ENCODE data around the gene SLTM. TPM values are rescaled to one million over a fixed set of nuclear protein-coding genes. Genes with fewer than 3 reads are reported as not detected.
"Not testable (repeated sequence)": the region's sequence is repeated elsewhere in the genome, so short reads cannot be mapped to it uniquely, and the experiment has no call there.

The SLTM gene
- total and polyA plus RNA-seq, 7 experiments from 2014 or later, result 56.3 to 166 (median 151) TPM

DNA sequence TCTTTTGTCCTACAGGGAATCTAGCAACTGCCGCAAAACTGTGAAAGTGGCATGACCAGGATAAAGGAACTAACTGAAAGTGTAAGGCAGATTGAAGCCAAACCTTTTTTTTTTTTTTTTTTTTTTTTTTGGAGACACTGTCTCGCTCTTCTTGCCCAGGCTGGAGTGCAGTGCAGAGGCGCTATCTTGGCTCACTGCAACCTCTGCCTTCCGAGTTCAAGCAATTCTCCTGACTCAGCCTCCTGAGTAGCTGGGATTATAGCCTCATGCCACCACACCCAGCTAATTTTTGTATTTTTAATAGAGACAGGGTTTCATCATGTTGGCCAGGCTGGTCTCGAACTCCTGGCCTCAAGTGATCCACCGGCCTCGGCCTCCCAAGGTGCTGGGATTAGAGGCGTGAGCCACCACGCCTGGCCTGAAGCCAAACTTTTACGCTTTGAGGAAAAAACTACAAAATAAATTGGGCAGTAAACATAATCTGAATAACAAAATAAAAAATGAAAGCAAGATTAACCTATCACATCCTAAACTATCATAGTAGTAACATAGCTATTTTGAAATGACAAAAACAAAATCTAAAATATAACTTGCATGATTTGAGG lies 9.7 kb downstream of the SLTM start:
- peak overlapping the region in 3 of 10 donors; percentile 24 to 54 (median 51) for H3K4me3 Mint-ChIP-seq
- no peak for ATAC-seq
- Histone ChIP-seq H3K4me1 (ENCODE audit: control insufficient read depth in 2 of 2, insufficient read depth in 2 of 2, low read length in 2 of 2) (peaks cover 10 to 14% of the 10 kb centered on the region in 2 donors), H3K27ac (ENCODE audit: low read depth, low read length) (no peak overlapping the region), H3K4me3 (ENCODE audit: low read length) (no peak overlapping the region), H3K27me3 (ENCODE audit: control insufficient read depth in 2 of 2, insufficient read depth in 2 of 2, low read length in 2 of 2) (no peaks in the 10 kb centered on the region), H3K9me3 (ENCODE audit: control insufficient read depth in 2 of 3, low read length in 3 of 3) (no peaks in the 10 kb centered on the region), H3K36me3 (ENCODE audit: control insufficient read depth in 2 of 3, insufficient read depth in 3 of 3, low read length in 3 of 3) (peaks cover 4 to 38% (median 9%) of the 10 kb centered on the region in 3 experiments)
- CTCF ChIA-PET, result interaction anchor here (0.6 kb wide), 1 partner anchor 156 kb away, joined by 3 read pairs; no protein-coding TSS in a partner anchor
- POLR2A ChIA-PET, result interaction anchor here (0.6 to 0.7 kb wide), 2 partner anchors 333 to 738 kb away, joined by 3 read pairs; no protein-coding TSS in a partner anchor
- intact Hi-C loops (cut with micrococcal nuclease), result no loop called here
- peaks cover 9 to 52% (median 31%) of the 10 kb centered on the region in 7 donors for H3K4me1 Mint-ChIP-seq
- peak overlapping the region in 4 of 9 donors; percentile 31 to 82 (median 54) for H3K27ac Mint-ChIP-seq
- no peak for DNase-seq
- peaks cover 0 to 9% (median 5%) of the 10 kb centered on the region in 5 donors for H3K36me3 Mint-ChIP-seq
- H3K9me3 Mint-ChIP-seq, result no peaks in the 10 kb centered on the region
- no peaks in the 10 kb centered on the region for H3K27me3 Mint-ChIP-seq

DNA sequence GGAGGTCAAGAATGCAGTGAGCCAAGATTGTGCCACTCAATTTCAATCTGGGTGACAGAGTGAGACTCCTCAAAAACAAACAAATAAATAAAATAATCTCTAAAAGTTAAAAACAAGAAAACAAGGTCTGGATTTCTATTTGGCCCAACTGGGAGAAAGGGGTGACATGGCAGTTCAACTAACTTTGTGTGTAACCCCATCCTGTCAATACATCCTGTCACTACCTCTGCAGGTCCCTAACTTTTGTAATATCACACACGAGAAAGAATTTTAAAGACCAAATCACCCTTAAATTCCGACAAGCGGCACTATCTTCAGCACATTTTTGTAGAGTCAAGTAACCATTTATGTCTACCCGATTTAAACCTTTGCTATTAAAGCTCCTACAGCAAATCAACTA lies 10.2 kb downstream of the SLTM start:
- Histone ChIP-seq H3K9me3 (ENCODE audit: control insufficient read depth in 2 of 3, low read length in 3 of 3) (no peaks in the 10 kb centered on the region), H3K27ac (ENCODE audit: low read depth, low read length) (no peak overlapping the region), H3K27me3 (ENCODE audit: control insufficient read depth in 2 of 2, insufficient read depth in 2 of 2, low read length in 2 of 2) (no peaks in the 10 kb centered on the region), H3K4me3 (ENCODE audit: low read length) (no peak overlapping the region), H3K36me3 (ENCODE audit: control insufficient read depth in 2 of 3, insufficient read depth in 3 of 3, low read length in 3 of 3) (peaks cover 4 to 33% (median 6%) of the 10 kb centered on the region in 3 experiments), H3K4me1 (ENCODE audit: control insufficient read depth in 2 of 2, insufficient read depth in 2 of 2, low read length in 2 of 2) (peaks cover 10 to 14% of the 10 kb centered on the region in 2 donors)
- Mint-ChIP-seq H3K9me3 (no peaks in the 10 kb centered on the region), H3K4me1 (peaks cover 9 to 54% (median 31%) of the 10 kb centered on the region in 7 donors), H3K4me3 (peak overlapping the region in 4 of 10 donors; percentile 12 to 54 (median 38)), H3K27me3 (no peaks in the 10 kb centered on the region), H3K36me3 (peaks cover 0 to 9% (median 5%) of the 10 kb centered on the region in 5 donors), H3K27ac (peak overlapping the region in 5 of 9 donors; percentile 11 to 63 (median 48))
- intact Hi-C loops (cut with micrococcal nuclease), result no loop called here
- ChIA-PET CTCF (interaction anchor here (0.6 kb wide), 1 partner anchor 156 kb away, joined by 3 read pairs; no protein-coding TSS in a partner anchor), POLR2A (interaction anchor here (1.6 kb wide), 1 partner anchor 9 kb away, joined by 5 read pairs; no protein-coding TSS in a partner anchor)
- ATAC-seq, result no peak
- DNase-seq, result peak in 1 of 9 donors; percentile 10

DNA sequence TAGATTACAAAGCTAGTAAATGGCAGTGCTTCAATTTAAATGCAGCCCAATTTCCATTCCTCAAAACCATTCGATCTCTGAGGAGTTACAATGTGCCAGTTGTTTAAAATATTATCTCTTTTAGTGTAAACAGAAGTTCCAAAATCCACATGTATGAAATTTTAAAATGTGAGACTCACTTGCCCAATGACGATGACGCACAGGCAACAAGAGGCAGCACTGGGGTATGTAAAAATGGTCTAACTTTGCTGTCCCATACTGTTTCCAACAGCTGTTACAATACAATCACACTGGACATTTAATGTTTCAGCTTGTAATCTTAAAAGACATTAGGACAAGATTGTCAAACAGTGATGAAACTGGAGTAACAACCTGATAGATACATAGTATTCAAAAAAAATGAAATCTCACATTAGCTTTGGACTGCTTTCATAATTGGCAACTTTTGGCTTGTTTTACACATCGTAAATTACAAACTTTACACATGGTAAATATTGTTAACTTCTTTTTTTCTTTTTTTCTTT lies 12.2 kb downstream of the SLTM start:
- peaks cover 8 to 26% (median 13%) of the 10 kb centered on the region in 3 experiments for H3K36me3 ChIP-seq (ENCODE audit: control insufficient read depth in 2 of 3, insufficient read depth in 3 of 3, low read length in 3 of 3)
- intact Hi-C loops (cut with micrococcal nuclease), result no loop called here
- peak overlapping the region in 1 of 9 donors; percentile 2 for H3K27ac Mint-ChIP-seq
- no peaks in the 10 kb centered on the region for H3K27me3 Mint-ChIP-seq
- no peaks in the 10 kb centered on the region for H3K9me3 Mint-ChIP-seq
- CTCF ChIA-PET, result interaction anchor here (1.1 kb wide), 1 partner anchor 17 kb away, joined by 6 read pairs; no protein-coding TSS in a partner anchor
- H3K4me3 ChIP-seq (ENCODE audit: low read length), result no peak overlapping the region
- POLR2A ChIA-PET, result interaction anchor here (1.1 kb wide), 1 partner anchor 10 kb away, joined by 5 read pairs; no protein-coding TSS in a partner anchor
- peaks cover 0 to 18% (median 10%) of the 10 kb centered on the region in 5 donors for H3K36me3 Mint-ChIP-seq
- H3K4me1 Mint-ChIP-seq, result peaks cover 9 to 58% (median 40%) of the 10 kb centered on the region in 7 donors
- H3K27me3 ChIP-seq (ENCODE audit: control insufficient read depth in 2 of 2, insufficient read depth in 2 of 2, low read length in 2 of 2), result no peaks in the 10 kb centered on the region
- H3K27ac ChIP-seq (ENCODE audit: low read depth, low read length), result no peak overlapping the region
- no peak overlapping the region for H3K4me3 Mint-ChIP-seq
- no peaks in the 10 kb centered on the region for H3K9me3 ChIP-seq (ENCODE audit: control insufficient read depth in 2 of 3, low read length in 3 of 3)
- DNase-seq (no peak), ATAC-seq (no peak)
- peaks cover 6 to 14% of the 10 kb centered on the region in 2 donors for H3K4me1 ChIP-seq (ENCODE audit: control insufficient read depth in 2 of 2, insufficient read depth in 2 of 2, low read length in 2 of 2)

DNA sequence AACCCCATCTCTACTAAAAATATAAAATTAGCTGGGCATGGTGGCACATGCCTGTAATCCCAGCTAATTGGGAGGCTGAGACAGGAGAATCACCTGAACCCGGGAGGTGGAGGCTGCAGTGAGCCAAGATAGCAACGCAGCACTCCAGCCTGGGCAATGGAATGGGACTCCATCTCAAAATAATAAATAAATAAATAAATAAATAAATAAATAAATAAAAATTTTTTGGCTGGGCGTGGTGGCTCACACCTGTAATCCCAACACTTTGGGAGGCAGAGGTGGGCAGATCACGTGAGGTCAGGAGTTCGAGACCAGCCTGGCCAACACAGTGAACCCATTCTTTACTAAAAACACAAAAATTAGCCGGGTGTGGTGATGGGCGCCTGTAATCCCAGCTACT lies 13.0 kb downstream of the SLTM start:
- CTCF ChIA-PET, H3K27ac Mint-ChIP-seq: not testable (repeated sequence)

DNA sequence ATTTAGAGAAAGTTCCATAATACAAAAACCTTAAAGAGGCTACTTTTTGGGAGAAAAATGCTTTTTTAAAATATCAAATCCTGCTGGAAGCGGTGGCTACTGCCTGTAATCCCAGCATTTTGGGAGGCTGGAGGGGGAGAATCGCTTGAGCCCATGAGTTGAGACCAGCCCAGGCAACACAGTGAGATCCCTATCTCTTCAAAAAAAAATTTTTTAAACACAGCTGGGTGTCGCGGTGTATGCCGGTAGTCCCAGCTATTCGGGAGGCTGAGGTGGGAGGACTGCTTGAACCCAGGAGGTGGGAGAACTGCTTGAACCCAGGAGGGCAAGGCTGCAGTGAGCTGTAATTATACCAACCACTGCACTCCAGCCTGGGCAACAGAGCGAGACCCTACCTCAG lies 14.2 kb downstream of the SLTM start:
- peaks cover 4 to 51% (median 33%) of the 10 kb centered on the region in 7 donors for H3K4me1 Mint-ChIP-seq
- intact Hi-C loops (cut with micrococcal nuclease), result no loop called here
- H3K36me3 Mint-ChIP-seq, result peaks cover 3 to 22% (median 18%) of the 10 kb centered on the region in 5 donors
- Histone ChIP-seq H3K4me1 (ENCODE audit: control insufficient read depth in 2 of 2, insufficient read depth in 2 of 2, low read length in 2 of 2) (peaks cover 3 to 10% of the 10 kb centered on the region in 2 donors), H3K27me3 (ENCODE audit: control insufficient read depth in 2 of 2, insufficient read depth in 2 of 2, low read length in 2 of 2) (no peaks in the 10 kb centered on the region), H3K9me3 (ENCODE audit: control insufficient read depth in 2 of 3, low read length in 3 of 3) (no peaks in the 10 kb centered on the region), H3K36me3 (ENCODE audit: control insufficient read depth in 2 of 3, insufficient read depth in 3 of 3, low read length in 3 of 3) (peaks cover 8 to 29% (median 16%) of the 10 kb centered on the region in 3 experiments), H3K27ac (ENCODE audit: low read depth, low read length) (no peak overlapping the region), H3K4me3 (ENCODE audit: low read length) (no peak overlapping the region)
- no peaks in the 10 kb centered on the region for H3K9me3 Mint-ChIP-seq
- H3K4me3 Mint-ChIP-seq, result peak overlapping the region in 1 of 10 donors; percentile 29
- DNase-seq (no peak), ATAC-seq (no peak)
- no peak overlapping the region for H3K27ac Mint-ChIP-seq
- no peaks in the 10 kb centered on the region for H3K27me3 Mint-ChIP-seq
- CTCF ChIA-PET, result no interaction called here
- POLR2A ChIA-PET, result no interaction called here

More for the DNA sequence above, 13.0 kb downstream of the SLTM start:
- DNase-seq; ATAC-seq; POLR2A ChIA-PET; H3K9me3 Mint-ChIP-seq; H3K27me3 ChIP-seq (ENCODE audit: control insufficient read depth in 2 of 2, insufficient read depth in 2 of 2, low read length in 2 of 2); intact Hi-C loops (cut with micrococcal nuclease); H3K9me3 ChIP-seq (ENCODE audit: control insufficient read depth in 2 of 3, low read length in 3 of 3); H3K4me3 Mint-ChIP-seq; H3K27ac ChIP-seq (ENCODE audit: low read depth, low read length); H3K4me3 ChIP-seq (ENCODE audit: low read length); H3K27me3 Mint-ChIP-seq: not testable (repeated sequence)
- H3K4me1 Mint-ChIP-seq, result peaks cover 2 to 55% (median 36%) of the 10 kb centered on the region in 7 donors
- Histone ChIP-seq H3K36me3 (ENCODE audit: control insufficient read depth in 2 of 3, insufficient read depth in 3 of 3, low read length in 3 of 3) (peaks cover 8 to 21% (median 13%) of the 10 kb centered on the region in 3 experiments), H3K4me1 (ENCODE audit: control insufficient read depth in 2 of 2, insufficient read depth in 2 of 2, low read length in 2 of 2) (peaks cover 3 to 14% of the 10 kb centered on the region in 2 donors)
- H3K36me3 Mint-ChIP-seq, result peaks cover 0 to 18% (median 11%) of the 10 kb centered on the region in 5 donors

DNA sequence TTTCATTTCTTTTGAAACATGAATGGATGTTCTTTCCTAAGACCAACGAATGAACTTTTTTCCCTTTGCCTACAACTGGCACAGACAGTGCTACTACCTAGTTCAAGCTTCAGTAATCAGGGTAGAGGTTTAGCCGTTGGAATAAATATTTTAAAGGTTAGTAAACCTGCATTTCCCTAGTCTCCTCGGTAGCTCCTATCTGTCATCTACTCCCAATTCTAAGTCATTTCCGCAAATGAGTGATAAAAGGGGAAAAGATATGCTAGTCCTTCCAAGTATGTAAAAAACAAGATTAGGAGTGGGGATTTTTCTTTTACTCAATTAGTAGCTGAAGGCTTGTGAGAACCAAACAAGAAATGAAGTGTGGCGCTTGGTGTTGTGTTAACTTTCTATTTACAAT lies 15.2 kb downstream of the SLTM start:
- ChIA-PET POLR2A (interaction anchor here (0.7 kb wide), 1 partner anchor 1480 kb away, joined by 3 read pairs; the partner anchor contains the start of gene ANXA2), CTCF (no interaction called here)
- no peaks in the 10 kb centered on the region for H3K27me3 ChIP-seq (ENCODE audit: control insufficient read depth in 2 of 2, insufficient read depth in 2 of 2, low read length in 2 of 2)
- intact Hi-C loops (cut with micrococcal nuclease), result no loop called here
- no peaks in the 10 kb centered on the region for H3K27me3 Mint-ChIP-seq
- no peak overlapping the region for H3K27ac Mint-ChIP-seq
- H3K9me3 Mint-ChIP-seq, result no peaks in the 10 kb centered on the region
- peaks cover 11 to 29% (median 27%) of the 10 kb centered on the region in 5 donors for H3K36me3 Mint-ChIP-seq
- no peak overlapping the region for H3K4me3 Mint-ChIP-seq
- H3K4me1 ChIP-seq (ENCODE audit: control insufficient read depth in 2 of 2, insufficient read depth in 2 of 2, low read length in 2 of 2), result peaks cover 3 to 10% of the 10 kb centered on the region in 2 donors
- DNase-seq, result no peak
- H3K9me3 ChIP-seq (ENCODE audit: control insufficient read depth in 2 of 3, low read length in 3 of 3), result no peaks in the 10 kb centered on the region
- H3K4me3 ChIP-seq (ENCODE audit: low read length), result no peak overlapping the region
- no peak overlapping the region for H3K27ac ChIP-seq (ENCODE audit: low read depth, low read length)
- H3K36me3 ChIP-seq (ENCODE audit: control insufficient read depth in 2 of 3, insufficient read depth in 3 of 3, low read length in 3 of 3), result peaks cover 8 to 34% (median 19%) of the 10 kb centered on the region in 3 experiments
- peaks cover 14 to 48% (median 34%) of the 10 kb centered on the region in 7 donors for H3K4me1 Mint-ChIP-seq
- ATAC-seq, result no peak
